ENCODE results near the gene KLK6.

KLK6 gene

DNA sequence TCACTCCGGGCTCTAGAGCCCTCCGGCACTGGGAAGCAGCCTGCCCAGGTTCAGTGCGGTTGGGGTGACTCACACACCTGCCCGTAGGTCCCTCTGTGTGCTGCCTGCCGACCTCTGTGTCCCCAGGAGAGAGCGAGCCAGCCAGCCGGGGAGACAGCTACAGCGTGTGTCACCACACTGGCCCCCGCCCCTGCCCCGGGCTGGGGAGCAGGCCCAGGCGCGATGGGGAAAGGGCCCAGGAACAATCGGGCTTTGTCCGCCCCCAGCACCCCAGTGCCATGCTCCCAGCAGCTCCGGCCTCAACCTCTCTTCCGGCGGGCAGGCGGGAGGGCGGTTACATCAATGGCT is at the start of gene KLK6:
Gene KLK6, minus strand, starts transcription at position 179 of the 348 bp plus-strand sequence. CDS start 1,487 bp downstream, outside the sequence.
- no peak for DNase-seq (ENCODE audit: low read depth)

DNA sequence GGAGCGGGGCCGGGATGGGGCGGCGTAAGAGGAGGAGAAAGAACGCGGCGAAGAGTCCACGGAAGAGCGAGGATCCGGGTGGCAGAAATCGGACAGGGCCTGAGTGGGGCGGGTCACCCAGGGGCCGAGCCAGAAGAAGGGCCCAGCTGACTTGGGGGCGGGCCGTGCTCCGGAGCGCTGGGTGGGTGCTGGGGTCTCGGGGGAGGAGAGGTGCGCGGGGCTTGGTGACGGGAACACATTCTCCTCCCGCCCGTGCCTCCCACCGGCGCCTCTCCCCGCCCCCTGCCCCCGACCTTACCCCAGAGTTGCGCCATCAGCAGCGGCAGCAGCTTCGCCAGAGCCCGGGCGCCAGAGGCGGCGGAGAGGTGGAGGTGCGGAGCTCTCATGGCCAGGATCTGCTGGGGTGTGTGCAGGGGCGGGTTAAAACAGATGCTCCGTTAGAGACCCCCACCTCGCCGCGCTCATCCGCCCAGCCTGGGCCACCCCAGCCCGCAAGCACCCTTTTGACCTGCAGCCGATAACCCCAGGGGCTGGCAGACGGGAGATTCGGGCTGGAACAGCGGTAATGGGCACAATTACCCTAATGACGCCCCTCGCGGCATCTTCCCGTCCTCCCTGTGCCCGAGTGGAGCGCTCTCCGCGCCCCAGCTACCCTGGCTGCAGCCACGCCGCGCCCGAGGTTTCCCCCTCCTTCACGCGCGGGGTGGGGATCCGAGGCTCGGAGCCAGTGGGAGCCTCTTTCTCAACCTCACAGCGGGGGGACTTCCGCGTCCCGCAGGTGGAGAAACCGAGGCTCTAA is 49.6 kb upstream of the KLK6 start:
- DNase-seq (ENCODE audit: low read depth), result no peak

DNA sequence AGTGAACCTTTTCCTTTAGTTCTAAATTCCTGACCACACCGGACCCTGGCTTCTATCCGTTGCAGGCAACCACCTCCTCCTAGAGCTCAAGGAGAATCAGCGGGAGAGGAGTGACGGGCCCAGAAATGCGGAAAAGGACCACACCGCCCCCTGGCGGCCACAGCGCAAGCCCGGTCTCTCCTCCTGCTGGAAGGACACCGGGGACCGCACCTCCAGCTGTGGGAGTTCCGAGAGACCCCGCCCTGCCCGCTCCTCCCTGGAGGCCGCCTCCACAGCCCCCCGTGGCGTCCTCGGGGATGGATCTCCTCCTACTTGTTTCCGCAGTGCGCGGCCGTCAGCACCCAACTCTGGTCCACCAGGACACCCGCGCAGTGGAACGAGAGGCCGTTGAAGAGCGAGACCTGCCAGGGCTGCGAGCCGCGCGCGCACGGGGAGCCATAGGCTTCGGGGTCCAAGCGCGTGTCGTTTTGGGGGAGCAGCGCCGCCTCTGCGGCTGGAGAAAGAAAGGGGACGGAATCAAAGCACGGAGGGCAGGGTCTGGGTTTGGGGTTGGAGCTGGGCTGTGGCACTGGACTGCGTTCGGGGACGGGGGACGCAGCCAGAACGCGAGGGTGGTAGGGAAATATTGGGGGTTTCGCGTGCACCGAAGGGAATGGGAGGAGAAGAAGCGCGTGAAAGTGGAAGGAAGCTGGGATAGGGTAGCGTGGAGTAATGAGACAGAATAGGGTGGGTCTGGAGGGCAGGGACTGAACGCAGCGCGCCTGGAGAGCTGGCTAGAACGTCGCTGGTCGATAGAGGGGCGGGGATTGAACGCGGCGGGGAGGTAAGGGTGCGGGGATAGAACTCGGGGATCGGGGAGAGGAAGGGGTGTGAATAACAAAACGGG is 47.6 kb upstream of the KLK6 start:
- DNase-seq (ENCODE audit: low read depth), result peak; percentile 33

DNA sequence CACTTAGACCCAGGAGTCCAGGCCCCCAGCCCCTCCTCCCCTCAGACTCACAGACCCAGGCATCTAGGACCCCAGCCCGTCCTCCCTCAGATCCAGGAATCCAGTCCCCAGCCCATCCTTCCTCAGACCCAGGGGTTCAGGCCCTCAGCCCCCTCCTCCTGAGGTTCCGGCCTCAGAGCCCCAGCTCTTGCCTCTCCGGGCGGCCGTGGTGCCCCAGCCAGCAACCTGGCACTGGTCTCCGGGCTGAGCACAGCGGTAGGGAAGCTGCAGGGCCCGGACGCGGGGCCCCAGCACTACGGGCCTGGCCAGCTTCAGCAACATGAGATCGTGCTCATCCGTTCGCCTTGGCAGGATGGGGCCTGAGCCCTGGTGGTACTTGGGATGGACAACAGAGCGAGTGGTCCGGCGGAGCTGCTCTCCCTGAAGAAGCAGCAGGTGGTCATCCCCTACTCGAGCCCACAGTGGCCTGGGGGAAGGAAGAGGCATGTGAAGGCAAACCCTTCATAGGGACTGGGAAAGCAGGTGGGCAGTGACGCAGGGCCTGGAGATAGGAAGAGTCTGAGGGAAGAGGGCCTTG is 46.4 kb upstream of the KLK6 start:
- DNase-seq (ENCODE audit: low read depth), result no peak

DNA sequence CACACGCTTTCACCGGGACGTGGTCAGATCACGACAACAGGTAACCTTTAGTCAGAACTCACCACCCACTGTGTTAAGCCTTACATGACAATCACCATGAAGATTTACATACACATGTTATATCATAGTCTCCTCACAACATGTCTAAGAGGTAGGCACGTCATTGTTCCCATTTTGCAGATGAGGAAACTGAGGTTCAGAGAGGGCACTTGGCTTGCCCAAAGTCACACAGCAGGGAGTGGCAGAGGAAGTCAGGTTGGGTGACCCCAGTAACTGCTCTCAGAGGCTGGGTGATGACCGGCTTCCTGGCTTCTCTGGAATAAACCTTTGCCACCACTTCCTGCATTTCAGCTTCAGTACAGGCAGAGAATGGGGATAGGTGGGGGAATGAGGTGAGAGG is 44.9 kb upstream of the KLK6 start:
- no peak for DNase-seq (ENCODE audit: low read depth)

DNA sequence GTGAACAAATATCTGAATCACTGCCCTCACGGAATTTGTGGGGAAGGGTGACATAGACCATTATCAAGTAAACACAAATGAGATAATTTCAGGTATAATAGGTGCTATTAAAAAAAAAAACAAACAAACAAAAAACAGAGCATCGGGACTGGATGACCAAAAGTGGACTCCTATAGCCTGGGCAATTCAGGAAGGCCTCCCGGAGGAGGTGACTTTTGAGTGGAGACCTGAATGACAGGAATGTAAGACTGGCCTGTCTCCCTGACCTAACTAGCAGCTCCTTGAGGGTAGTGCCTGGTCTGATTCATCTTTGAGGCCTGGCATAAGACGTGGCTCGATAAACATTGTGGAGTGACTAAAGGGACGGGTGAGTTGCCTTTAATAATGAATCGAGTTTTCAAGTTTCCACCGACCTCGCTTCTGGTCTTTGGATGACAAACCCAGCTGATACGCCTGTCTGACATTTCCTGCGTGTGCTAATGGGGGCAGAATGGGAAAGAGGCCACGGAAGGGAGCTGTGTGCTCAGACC is 43.3 kb upstream of the KLK6 start:
- no peak for DNase-seq (ENCODE audit: low read depth)

DNA sequence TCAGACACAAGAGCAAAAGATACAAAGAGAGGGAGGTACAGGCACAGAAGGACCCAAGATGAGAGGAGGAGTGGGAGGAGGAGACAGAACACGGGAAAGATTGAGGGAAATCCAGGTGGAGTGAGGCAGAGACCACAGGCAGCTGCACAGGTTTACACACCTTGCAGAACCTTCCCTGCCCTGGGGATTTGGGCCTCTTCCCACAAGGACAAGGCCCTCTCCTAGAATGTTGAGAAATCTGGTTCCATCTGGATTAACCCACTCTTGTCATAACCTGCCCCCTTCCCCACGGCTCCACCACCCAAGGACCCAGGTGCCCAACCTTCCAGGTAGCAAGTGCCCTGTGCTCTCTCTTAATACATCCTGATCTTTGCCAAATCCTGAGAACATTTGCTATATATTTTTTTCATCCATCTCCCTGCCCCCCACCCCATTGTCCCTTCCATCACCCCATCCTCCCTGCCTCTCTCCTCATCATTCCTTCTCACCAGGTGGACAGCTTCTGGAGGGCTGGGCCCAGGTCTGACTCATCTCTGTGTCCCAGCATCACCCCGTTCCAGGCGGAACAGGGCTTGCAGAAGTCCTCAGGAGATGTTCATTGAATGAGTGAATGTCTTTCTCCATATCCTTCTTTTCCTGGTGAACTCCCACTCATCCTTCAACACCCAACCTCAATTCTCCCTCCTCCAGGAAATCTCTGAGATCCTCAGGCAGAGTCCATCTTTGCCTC is 40.8 kb upstream of the KLK6 start:
- DNase-seq (ENCODE audit: low read depth), result no peak

DNA sequence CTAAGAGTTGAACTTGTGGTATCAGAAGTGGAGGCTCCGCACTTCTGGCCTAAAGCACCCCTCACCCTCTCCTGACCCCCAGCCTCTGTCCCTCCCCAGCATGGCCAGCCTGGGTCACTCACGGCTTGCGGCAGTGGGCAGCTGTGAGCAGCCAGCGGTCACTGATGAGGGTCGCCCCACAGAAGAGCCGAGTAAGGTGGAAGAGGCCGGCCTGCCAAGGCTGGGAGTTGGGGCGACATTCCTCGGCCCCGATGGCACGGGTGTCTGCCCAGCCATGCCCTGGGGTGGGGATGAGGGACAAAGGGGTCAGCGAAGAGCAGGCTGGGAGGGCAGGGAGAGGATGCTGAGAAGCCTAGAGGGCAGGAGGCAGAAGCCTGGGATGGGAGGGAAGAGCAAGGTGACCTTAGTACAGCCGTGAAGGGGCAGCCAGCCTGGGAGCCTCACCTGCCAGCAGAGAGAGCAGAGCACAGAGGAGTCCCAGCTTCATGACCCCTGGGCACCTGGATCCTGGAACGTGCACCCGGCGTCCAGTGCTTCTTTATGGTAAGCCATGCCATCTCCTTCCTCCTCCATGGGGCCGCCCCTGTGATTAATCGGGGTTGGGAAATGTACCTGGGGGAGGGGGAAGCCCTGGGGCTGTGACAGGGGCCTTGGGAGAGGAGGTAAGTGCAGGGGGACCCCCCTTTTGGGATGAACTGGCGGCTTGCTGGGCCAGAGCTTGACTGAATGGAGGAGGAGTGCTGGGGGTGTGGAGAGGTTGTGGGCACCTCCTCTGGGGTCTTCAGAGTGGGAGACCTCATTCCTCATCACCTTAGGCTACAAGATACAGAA is 39.9 kb upstream of the KLK6 start:
- DNase-seq (ENCODE audit: low read depth), result no peak

DNA sequence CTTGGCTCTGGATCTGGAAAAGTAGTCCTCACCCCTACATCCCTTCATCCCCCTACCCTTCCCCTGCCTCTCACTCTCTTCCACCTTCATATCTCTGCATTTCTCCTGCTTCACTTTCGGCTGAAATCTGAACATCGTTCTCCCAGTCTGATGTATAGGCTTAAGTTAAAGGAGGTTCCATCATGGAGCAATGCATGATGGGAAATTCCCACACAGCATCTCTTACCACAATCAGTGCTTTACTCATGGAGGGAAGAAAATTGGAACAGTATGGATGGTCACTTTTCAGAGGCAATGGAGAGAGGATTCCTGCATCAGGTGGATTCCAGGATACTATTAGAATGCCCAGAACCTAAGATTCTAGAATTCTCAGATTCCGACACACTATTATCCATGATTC is 38.1 kb upstream of the KLK6 start:
- no peak for DNase-seq (ENCODE audit: low read depth)

DNA sequence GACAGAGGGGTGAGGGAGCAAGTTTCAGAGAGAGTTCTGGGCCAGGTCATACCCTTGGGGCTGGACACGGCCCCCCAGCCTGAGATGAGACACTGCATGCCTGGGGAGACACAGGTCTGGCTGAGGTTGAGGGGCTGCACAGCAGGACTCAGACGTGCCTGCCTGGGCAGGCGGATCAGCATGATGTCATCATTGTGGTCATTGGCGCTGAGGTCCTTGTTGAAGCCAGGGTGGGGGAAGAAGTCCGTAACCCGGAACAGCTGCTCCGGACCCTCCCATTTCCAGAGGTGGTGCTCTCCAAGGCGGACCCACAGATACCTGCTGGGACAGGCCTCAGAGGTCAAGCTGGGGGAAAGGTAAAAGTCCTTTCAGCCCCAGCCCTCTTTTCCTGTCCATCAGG is 37.0 kb upstream of the KLK6 start:
- no peak for DNase-seq (ENCODE audit: low read depth)

DNA sequence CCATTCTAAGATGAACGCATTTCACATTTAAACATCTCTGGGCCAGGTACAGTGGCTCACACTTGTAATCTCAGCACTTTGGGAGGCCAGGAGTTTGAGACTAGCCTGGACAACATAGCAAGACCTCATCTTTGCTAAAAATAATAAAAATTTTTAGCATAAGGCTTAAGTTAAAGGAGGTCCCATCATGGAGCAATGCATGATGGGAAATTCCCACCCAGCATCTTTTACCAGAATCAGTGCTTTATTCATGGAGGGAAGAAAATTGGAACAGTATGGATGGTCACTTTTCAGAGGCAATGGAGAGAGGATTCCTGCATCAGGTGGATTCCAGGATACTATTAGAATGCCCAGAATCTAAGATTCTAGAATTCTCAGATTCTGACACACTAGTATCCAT is 35.9 kb upstream of the KLK6 start:
- DNase-seq (ENCODE audit: low read depth), result no peak

DNA sequence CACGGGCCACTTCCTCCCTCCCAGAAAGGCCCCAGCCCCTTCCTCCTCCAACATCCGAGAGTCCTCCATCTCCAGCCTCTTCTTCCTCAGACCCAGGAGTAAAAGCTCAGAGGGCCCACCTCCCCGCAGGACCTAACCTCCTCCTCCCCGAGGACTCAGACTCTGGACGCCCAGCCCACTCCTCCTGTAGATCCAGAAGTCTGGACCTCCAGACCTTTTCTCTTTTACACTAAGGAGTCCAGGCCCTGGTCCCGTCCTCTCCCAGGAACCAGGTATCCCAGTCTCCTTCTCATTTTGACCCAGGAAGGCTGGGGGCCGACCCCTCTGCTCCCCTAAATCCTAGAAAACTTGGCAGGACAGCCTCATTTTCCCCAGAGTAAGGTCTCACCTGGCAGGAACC is 33.9 kb upstream of the KLK6 start:
- DNase-seq (ENCODE audit: low read depth), result no peak

DNA sequence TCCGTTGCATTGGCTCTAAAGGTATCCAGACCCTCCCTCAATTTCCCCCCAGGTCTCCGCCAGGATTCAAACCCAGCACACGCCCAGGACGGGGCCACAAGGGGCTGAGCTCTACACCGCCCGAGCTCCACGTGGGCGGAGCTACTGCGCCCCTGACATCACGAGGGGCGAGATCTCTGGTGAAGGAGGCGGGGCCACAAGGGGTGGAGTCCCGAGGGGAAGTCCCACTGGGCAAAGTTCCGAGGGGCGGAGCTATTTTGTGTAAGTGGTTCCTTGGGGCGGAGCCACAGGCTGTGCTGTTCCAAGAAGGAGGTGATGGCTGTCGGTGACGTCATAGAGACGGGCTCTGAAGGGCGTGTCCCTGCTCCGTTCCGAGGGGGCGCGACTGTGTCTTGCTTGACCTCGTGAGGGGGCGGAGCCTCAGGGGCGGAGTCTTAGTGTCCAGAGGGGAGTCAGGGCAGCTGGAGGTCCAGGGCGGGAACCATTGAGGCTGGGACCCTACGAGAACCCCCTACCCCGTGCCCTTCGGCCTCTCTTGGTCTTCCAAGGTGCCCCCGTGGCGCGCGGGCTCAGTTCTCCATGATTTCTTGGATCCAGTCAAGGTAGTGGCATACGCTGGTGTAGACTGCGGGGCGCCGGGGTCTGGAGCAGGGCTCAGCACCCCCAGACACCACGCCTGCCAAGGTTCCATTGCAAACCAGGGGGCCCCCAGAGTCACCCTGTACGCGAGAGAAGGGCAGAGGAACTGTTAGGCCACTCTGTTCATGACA is 33.3 kb upstream of the KLK6 start:
- DNase-seq (ENCODE audit: low read depth), result peak; percentile 7

DNA sequence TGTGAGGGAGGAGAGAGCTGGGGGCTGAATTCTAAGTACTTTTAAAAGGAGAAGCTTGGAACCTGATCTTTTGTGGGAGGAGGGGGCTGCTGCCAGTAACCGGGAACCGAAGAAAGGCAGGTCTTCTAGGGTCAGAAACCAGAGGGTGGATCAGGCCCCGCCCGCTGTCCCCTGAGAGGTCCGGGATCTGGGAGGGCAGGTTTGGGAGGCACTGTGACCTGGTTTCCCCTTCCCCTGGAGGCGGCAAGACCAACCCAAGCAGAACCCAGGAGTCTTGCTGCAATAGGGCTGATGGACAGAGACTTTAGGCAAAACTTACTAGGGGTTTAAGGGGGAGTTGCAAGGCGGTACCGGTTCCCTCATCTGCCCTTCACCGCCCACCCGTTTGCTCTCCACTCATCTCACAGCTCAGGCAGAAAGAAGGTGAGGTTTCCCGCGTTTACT is 32.7 kb upstream of the KLK6 start:
- DNase-seq (ENCODE audit: low read depth), result no peak

DNA sequence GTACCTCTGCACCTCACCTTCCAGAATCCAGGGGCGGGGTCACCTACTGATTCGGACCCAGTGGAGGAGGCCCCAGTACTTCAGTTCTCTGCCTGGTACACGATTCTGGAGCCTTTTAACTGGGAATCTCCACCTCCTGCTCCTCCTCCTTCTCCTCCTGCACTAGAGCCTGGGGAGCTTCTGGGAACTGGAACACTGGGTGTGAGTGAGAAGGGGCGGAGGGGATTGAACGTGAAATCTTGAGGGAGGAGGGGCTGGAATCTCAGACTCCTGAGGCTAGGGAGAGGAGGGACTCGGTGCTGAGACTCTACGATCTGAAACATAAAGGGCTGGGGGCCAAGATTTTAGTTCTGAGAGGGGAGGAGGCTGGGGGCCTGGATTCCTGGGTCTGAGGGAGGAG is 32.1 kb upstream of the KLK6 start, which contains the start of gene KLK8:
Gene KLK8, minus strand, starts transcription at position 90 of the 400 bp plus-strand sequence. CDS start 437 bp downstream, outside the sequence.
- no peak for DNase-seq (ENCODE audit: low read depth)

DNA sequence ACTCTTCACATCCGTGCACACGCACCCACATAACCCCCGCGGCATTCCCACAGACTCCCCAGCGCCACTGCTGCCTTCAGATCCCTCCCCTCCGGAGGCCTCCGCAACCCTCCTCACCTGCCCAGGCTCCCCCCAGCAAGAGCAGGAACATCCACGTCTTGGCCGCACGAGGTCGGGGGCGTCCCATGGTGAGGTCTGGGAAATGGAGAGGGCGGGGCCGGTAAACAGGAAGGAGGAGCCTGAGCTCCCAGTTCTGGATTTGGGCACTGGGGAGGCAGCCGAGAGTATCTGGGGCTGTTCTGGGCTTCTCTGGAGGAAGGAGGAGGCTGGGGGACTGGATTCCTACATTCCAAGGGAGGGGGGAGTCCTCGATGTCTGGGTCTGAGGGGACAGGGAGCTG is 31.6 kb upstream of the KLK6 start:
- DNase-seq (ENCODE audit: low read depth), result no peak

DNA sequence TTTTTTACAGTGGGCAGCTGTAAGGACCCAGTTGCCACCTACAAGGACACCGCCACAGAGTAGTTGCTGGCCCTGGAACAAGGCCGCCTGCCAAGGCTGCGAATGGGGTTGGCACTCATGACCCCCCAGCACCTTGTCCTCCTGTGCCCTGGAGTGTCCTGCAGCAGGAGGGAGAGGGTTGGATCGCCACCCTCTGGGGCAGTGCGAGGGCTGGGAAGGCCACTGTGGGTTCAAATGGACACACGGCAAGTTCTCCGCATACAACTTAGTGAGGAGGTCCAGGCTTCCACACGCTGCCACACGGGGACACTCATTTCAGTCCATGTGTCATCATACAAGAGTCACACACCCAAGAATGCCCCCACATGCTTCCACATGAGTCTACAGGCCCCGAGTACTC is 31.0 kb upstream of the KLK6 start:
- no peak for DNase-seq (ENCODE audit: low read depth)

DNA sequence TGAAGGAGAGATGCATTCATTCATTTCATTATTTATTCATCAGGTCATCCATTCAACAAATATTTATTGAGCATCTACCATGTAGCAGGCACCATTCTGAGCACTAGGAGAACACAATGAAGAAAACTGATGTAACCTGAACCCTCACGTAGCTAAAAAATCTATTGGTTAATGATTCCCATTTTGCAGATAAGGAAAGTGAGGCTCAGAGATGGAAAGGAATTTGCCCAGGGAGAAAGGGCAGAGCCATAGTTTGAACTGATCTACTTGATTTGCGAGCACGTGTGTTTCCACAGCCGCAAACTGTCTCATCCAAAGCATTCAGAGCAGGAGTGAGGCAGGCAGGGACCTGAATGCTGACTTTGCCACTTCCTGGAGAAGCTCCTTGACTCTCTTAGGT is 29.3 kb upstream of the KLK6 start:
- DNase-seq (ENCODE audit: low read depth), result no peak

DNA sequence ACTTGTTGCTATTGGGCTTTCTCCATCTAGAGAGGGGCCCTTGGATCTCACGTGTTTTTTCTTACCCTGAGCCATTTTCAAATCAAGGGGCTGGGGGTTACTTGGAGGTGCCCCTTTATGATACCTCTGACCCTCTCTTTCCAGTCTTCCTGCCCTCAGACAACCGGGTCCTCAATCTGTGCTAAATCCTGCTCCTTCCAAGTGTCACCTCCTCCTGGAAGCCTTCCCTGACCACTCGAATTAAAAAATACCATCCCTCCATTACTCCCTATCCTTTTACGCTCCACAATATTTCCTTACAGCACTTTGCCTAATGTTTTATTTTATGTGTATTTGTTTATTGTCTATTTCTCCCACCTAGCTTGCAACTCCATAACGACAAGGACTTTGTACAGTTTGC is 28.7 kb upstream of the KLK6 start:
- no peak for DNase-seq (ENCODE audit: low read depth)

DNA sequence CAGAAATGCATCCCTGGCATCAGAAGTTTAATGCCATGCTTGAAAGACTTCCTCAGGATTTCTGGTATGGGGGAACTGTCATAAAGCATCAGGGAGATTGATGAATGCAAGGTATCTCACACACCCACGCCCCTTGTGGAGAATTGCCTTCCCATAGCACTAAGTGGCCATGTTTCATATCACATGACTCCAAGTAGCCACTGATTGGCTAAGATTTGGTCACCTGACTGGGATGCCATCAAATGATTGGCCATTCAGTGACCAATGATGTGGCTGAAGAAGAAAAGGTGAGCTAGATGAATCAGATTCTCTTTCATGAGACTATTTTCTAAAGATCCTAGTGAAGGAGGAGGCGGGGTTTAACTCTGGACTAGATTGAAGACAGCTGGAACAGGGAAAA is 24.7 kb upstream of the KLK6 start:
- no peak for DNase-seq (ENCODE audit: low read depth)

All from stimulated activated CD8-positive, alpha-beta memory T cell treated with anti-CD3 and anti-CD28 coated beads, Interleukin-4, amount 100 ng/mL, for 24 hours (primary cell).